ENCODE data around the gene AOAH. TPM values are rescaled to one million over a fixed set of nuclear protein-coding genes. Genes with fewer than 3 reads are reported as not detected.
A peak's percentile ranks its signal among the peaks of the same experiment; 100 is the strongest.

Gene AOAH
- total and polyA plus RNA-seq, 8 donors: 1.6 to 35.8 (median 4.3) TPM; not detected in 1

- Histone ChIP-seq H3K27ac (no peak overlapping the region), H3K9me3 (no peaks in the 10 kb centered on the region), H3K36me3 (no peaks in the 10 kb centered on the region), H3K27me3 (no peaks in the 10 kb centered on the region), H3K4me3 (no peak overlapping the region), H3K4me1 (peaks cover 0 to 5% (median 0%) of the 10 kb centered on the region in 4 donors)
- TF ChIP-seq CTCF (IDR thresholded peaks at IDR 0.05) (no peak), EP300 (IDR thresholded peaks at IDR 0.05) (no peak), POLR2A (IDR thresholded peaks at IDR 0.05) (no peak), POLR2AphosphoS5 (IDR thresholded peaks at IDR 0.05) (no peak)
- DNase-seq: no peak
- intact Hi-C loops (cut with DNase I; ENCODE audit: low total_unique reads): no loop called here
- 49 to 63% (median 58%) methylated on average over 5 of the region's 5 CpGs for WGBS, 5 donors
These were observed 31.8 kb downstream of the AOAH start for GRCh38 chr7:36692456-36692855.

- Histone ChIP-seq H3K27ac (no peak overlapping the region), H3K4me1 (peaks cover 0 to 5% (median 0%) of the 10 kb centered on the region in 4 donors), H3K36me3 (no peaks in the 10 kb centered on the region), H3K27me3 (no peaks in the 10 kb centered on the region), H3K9me3 (no peaks in the 10 kb centered on the region), H3K4me3 (no peak overlapping the region)
- 68 to 93% (median 79%) methylated on average over 4 of the region's 4 CpGs for WGBS, 5 donors
- intact Hi-C loops (cut with DNase I; ENCODE audit: low total_unique reads): no loop called here
- DNase-seq: no peak
- no peak for TF ChIP-seq POLR2AphosphoS5 (IDR thresholded peaks at IDR 0.05)
- no peak for TF ChIP-seq EP300 (IDR thresholded peaks at IDR 0.05)
- no peak for TF ChIP-seq CTCF (IDR thresholded peaks at IDR 0.05)
- TF ChIP-seq POLR2A (IDR thresholded peaks at IDR 0.05): no peak
These were observed 32.3 kb downstream of the AOAH start for GRCh38 chr7:36691983-36692382.

GRCh38 chr7:36690514-36691187 is 33.6 kb downstream of the AOAH start:
- H3K27me3 ChIP-seq: no peaks in the 10 kb centered on the region
- no peaks in the 10 kb centered on the region for H3K36me3 ChIP-seq
- peaks cover 0 to 5% (median 0%) of the 10 kb centered on the region in 4 donors for H3K4me1 ChIP-seq
- TF ChIP-seq POLR2AphosphoS5 (IDR thresholded peaks at IDR 0.05) (no peak), EP300 (IDR thresholded peaks at IDR 0.05) (no peak), CTCF (IDR thresholded peaks at IDR 0.05) (no peak), POLR2A (IDR thresholded peaks at IDR 0.05) (no peak)
- no peak overlapping the region for H3K4me3 ChIP-seq
- 58 to 74% (median 66%) methylated on average over 6 of the region's 6 CpGs for WGBS, 5 donors
- no peak overlapping the region for H3K27ac ChIP-seq
- intact Hi-C loops (cut with DNase I; ENCODE audit: low total_unique reads): no loop called here
- no peaks in the 10 kb centered on the region for H3K9me3 ChIP-seq
- peak in 1 of 2 donors; percentile 38 for DNase-seq

- Histone ChIP-seq H3K4me1 (peaks cover 0 to 5% (median 0%) of the 10 kb centered on the region in 4 donors), H3K27ac (no peak overlapping the region), H3K36me3 (no peaks in the 10 kb centered on the region), H3K4me3 (no peak overlapping the region), H3K9me3 (no peaks in the 10 kb centered on the region), H3K27me3 (no peaks in the 10 kb centered on the region)
- TF ChIP-seq POLR2AphosphoS5 (IDR thresholded peaks at IDR 0.05) (no peak), EP300 (IDR thresholded peaks at IDR 0.05) (no peak), POLR2A (IDR thresholded peaks at IDR 0.05) (no peak), CTCF (IDR thresholded peaks at IDR 0.05) (no peak)
- no peak for DNase-seq
- 83 to 93% (median 91%) methylated on average over 4 of the region's 4 CpGs for WGBS, 5 donors
- intact Hi-C loops (cut with DNase I; ENCODE audit: low total_unique reads): no loop called here
These were observed 34.3 kb downstream of the AOAH start for GRCh38 chr7:36690041-36690440.
